GM19397 (cell line): ENCODE results near the gene CRACDL.

Source experiments
- ATAC-seq: cut with Tn5 transposase; IDR thresholded peaks from one replicate; pipeline ENCODE4 v1.9.1; 2021; ENCODE audit warnings: mild to moderate bottlenecking, moderate library complexity; ENCODE audit not compliant: unreplicated experiment

The CRACDL gene

DNA sequence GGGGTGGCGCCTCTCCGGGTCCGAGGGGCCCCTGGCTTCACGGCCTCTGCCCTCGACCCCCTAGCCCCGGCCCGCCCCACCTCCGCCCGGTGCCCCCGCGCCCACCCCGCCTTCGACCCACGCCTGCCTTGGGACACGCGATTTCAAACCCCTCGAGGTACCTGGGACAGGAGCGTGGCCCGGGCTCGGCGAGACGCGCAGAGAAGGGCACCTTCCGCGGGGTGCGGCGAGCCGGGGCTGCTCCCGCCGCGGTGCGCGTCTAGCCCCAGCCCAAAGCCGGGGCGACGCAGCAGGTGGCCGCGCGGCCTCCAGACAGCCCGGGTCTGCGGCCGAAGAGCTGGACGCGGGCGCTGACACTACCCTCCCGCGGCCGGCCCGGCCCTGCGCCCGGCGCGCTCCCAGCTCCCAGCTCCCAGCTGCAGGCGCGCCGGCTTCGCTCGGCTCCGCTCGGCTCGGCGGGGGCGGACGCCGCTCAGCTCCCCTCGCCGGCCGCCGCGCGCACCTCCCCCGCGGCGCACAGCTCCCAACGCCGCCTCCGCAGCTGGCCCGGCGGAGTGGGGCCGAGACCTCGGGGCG is at the start of gene CRACDL:
CRACDL (minus strand) TSS at position 449 of the 576 bp plus-strand sequence. CDS start 89,425 bp downstream, outside the sequence.
- ATAC-seq = no peak

- ATAC-seq = no peak
Observed at GRCh38 chr2:98975611-98976010, 39.6 kb upstream of the CRACDL start.

DNA sequence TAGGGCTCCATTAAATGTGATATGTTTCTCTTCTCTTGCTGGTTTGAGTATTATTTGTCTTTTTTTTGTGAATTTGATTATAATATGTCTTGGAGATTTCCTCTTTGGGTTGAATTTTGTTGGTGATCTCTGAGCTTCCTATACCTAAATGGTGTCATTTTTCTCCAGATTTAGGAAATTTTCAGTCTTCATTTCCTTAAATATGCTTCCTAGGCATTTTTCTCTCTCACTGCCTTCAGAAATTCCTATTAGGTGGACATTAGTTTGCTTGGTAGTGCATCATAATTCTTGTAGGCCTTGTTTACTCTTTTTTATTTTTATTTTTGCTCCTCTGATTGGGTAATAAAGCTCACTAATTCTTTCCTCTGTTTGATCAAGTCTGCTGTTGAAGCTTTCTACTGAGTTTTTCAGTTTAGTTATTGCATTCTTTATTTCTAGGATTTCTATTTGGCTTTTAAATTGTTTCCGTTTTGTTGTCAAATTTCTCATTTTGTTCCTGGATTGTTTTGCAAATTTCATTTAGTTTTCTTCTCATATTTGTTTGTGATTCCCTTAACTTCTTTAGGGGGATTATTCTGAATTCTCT is 36.6 kb upstream of the CRACDL start:
- no peak for ATAC-seq

DNA sequence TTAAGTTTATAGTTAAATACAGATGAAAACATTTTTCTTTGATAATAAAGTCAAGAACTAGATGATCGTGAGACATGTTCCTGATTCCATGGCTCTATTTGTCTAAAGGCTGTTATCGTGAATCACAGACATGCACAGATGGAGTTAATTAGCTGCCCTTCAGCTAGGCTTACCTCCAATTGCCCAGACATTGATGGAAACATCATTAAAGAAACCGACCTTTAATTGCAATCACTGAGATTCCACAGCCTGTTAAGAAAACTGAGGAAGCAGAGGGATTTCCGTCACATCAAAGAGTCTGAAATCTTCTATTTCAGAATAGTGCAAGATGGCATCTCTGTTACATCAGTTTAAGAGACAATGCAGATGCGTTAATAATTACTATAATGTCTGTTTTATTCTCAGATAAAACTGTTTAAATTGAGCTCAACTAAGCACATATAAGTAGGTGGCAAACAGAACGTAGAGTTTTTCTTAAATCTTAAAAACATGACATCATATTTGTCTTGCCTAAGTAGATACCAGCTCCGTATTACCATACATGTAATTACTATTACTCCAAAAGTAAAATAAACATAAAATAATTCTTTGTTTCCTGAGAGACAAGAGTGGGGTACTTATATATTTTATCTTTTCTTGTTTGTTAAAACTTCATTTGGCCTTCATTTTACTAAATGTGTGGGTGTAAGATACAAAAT is 23.9 kb upstream of the CRACDL start:
- no peak for ATAC-seq

DNA sequence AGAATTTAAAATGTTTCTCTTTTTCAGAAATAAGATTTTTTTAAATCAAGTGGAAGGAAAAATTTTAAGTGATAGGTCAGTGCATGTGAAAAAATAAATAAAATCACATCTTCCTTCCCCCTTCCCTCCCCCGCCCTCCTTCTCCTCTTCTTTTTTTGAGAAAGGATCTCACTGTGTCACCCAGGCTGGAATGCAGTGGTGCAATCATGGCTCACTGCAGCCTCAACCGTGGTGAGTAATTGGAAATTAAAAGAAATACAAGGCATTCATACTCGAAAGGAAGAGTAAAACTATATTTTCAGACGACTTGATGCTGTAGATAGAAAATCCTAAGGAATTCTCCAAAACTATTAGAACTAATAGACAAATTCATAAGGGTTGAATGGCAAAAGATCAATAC is 16.9 kb upstream of the CRACDL start:
- ATAC-seq = no peak

DNA sequence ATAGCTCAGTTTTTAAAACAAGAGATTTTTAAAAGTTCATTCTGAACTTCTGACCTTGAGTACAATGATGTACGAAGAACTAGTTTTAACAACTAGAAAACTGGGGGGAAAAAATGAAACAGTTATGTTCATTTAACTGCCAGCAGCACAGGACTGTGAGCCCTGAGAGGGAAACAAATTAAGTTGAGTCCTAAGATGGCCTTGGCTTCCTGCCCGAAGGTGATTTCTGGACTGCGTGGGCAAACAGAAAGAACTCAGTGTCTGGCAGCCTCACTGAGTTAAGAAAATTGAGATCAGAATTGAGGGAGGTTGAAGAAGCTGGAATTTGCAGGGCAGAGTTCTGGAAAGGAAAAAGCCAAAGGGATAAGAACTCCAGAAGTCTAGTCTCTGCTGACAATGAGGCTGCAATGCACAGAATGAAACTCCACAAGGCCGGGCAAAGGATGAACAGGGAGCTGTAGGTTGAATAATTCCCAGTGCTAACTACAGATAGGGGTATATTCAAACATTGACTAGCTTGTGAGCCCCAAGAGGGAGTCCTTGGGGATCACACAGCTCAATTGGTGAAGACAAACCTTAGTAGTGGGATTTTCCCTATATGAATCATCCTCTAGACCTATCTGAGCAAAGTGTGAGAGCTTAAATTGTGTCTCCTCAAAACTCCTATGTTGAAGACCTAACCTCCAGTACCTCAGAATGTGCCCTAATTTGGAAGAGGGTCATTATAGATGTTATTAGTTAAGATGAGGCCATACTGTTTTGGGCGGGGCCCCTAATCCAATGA is 13.1 kb upstream of the CRACDL start:
- ATAC-seq = no peak

DNA sequence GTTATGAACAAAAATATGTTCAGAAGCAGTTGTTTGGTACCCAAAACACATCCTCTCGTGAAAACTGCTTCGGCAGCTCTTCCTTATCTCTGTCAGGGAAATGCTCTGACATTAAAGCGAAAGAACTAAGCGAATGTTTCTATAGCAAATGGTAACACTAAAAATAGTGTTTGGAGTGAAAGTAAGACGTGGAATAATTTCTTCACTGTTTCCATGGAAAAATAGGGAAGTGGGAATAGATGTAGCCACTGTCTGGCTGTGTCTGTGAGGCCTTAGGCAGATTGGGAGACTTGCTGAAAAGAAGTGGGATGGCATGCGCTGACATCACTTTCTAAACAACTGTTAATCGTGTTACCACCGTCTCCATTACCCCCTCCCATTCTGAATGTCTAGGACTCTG is 11.5 kb upstream of the CRACDL start:
- no peak for ATAC-seq

DNA sequence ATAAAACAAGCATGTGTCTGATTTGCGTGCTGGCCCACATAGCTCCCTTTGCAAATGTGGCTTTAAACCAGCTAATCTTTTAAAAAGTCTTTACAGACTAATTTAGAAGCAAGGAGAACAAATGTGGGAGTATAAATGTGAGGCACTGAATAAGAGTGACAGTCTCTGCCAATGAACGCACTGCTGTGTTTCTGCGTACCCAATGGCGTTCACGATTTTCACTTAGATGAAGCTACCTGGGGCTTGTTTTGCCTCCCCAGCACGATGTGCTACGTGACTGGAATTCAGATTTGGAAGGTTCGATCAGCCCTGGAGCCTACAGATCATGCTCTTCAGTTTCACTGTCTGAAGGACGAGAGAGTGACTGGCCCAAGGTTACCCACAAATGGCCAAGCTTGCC is 10.8 kb upstream of the CRACDL start:
- ATAC-seq = no peak

- ATAC-seq = no peak
Observed at GRCh38 chr2:98944775-98945174, 8.8 kb upstream of the CRACDL start.

GRCh38 chr2:98940102-98940501 is 4.1 kb upstream of the CRACDL start:
- no peak for ATAC-seq

GRCh38 chr2:98937906-98938305 is 1.9 kb upstream of the CRACDL start:
- no peak for ATAC-seq

DNA sequence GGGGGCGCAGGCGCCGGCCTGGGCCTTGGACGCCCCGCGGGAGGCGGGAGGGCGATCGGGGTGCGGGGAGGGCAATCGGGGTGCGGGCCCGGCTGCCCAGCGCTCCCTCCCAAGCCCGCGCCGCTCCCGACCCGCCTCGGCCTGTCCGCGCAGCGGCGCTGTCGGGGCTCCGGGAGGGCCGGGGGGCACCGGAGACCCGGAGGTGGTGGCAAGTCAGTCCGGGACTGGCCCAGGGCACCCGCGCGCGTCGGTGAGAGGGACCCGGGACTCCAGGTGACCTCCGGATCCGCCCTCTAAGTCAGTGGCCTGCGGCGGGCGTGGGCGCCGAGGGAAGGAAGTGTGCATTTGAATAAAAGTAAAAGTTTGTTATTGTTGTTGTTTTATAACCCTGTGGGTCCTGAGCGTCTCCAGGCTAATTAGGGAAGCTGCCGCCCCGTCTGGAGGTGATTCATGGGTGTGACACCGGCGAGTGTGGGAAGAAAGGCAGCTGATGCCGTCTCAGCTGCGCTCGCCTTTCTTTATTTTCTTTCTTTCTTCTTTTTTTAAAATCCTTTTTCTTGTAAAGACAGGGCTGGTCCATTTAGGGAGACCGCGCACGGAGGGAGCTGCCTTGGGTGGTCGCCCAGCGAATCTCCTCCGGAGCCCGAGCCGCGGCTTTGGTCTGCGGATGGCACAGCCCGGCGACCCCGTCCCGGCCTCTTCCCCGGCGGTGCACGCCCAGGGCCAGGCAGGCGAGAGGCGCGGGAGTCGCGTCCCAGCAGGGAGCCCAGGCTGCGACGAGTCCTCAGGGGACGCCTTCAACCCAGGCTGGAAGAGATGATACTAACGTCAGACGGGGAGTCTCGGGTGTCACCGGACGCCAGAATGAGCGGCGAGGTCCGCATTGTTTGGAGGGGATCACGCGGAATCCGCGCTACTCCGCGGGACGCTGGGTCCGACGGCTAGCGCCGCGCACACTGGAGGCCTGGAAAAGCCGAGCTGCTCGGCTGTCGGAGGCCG is 627 bp upstream of the CRACDL start:
- no peak for ATAC-seq

- ATAC-seq = no peak
Observed at GRCh38 chr2:98935111-98935770, 784 bp downstream of the CRACDL start.

GRCh38 chr2:98932778-98933343 is 3.2 kb downstream of the CRACDL start:
- ATAC-seq = no peak

DNA sequence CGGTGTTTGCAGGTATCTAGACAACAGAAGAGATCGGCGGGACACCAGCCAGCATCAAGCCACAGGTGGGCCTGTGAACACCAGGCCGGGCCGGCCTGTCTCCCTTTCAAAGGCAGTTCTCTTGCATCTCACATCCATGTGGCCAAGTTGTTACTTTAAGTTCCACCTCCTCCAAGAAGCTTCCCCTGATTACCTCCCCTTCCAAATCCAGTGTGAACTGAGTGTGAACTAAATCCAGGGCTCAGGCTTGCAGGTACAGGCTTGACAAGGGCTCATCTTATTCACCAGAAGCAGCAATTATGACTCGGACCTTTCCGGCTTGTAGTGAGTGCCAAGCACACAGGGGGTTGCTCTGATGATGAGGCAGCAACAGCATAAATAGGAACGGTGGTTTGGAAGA is 3.9 kb downstream of the CRACDL start:
- ATAC-seq = no peak

DNA sequence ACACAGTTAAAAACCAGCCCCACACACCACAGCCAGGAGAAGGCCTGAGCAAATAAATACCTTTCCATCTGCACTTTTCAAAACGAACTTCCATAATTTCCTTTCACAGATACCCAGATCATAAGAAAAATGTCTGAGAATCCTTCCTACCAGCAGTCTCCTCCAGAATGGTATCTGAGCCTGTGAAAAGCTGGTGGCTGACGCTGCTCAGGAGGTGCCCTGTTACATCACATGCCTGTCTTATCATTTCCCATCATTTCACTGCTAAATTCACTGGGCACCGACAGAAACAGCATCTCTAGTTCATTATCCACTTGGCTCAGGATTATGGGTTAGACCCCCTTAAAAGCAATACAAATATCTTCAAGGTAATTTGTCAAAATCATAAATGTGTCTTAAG is 4.4 kb downstream of the CRACDL start:
- ATAC-seq = no peak

GRCh38 chr2:98929920-98930319 is 6.1 kb downstream of the CRACDL start:
- no peak for ATAC-seq

GRCh38 chr2:98928242-98928641 is 7.8 kb downstream of the CRACDL start:
- ATAC-seq = no peak

- ATAC-seq = no peak
Observed at GRCh38 chr2:98927027-98927426, 9.0 kb downstream of the CRACDL start.

DNA sequence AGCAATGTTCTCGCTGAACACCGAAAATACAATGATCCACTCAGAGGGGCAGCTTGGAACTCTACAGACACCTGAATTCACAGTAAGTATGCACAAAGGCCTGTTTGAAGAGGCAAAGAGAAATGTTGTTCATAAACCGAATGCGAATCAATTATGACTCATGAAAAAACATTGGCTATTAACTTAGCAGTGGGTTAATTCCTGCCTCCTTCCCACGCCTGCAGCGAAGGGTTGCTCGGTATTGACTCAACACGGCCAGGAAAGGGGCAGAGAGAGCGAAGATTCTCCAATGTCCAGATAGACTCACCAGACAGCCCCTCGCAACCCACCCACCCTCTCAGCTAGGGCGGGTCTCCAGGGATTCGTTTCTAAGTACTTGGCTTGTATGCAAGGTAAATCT is 9.4 kb downstream of the CRACDL start:
- no peak for ATAC-seq
